ENCODE results near the gene SLC16A5. TPM values are rescaled to one million over a fixed set of nuclear protein-coding genes. Genes with fewer than 3 reads are reported as not detected.

The SLC16A5 gene
- total and polyA plus RNA-seq, 10 of the 15 experiments (the other 5 are each of a cell fraction or from before 2014, with no cell fraction given) = 0.03 to 3.1 (median 0.96) TPM

- TF ChIP-seq ASH2L (IDR thresholded peaks at IDR 0.05; ENCODE audit: borderline replicate concordance, low read depth) (no peak), RUNX3 (IDR thresholded peaks at IDR 0.05; ENCODE audit: low read length) (no peak), POLR2AphosphoS2 (IDR thresholded peaks at IDR 0.05; ENCODE audit: low read depth, low read length) (no peak), RELA (IDR thresholded peaks at IDR 0.05; ENCODE audit: borderline replicate concordance, partially characterized antibody) (no peak)
Measured at GRCh38 chr17:75103601-75104554, 16.1 kb downstream of the SLC16A5 start (continued).

DNA sequence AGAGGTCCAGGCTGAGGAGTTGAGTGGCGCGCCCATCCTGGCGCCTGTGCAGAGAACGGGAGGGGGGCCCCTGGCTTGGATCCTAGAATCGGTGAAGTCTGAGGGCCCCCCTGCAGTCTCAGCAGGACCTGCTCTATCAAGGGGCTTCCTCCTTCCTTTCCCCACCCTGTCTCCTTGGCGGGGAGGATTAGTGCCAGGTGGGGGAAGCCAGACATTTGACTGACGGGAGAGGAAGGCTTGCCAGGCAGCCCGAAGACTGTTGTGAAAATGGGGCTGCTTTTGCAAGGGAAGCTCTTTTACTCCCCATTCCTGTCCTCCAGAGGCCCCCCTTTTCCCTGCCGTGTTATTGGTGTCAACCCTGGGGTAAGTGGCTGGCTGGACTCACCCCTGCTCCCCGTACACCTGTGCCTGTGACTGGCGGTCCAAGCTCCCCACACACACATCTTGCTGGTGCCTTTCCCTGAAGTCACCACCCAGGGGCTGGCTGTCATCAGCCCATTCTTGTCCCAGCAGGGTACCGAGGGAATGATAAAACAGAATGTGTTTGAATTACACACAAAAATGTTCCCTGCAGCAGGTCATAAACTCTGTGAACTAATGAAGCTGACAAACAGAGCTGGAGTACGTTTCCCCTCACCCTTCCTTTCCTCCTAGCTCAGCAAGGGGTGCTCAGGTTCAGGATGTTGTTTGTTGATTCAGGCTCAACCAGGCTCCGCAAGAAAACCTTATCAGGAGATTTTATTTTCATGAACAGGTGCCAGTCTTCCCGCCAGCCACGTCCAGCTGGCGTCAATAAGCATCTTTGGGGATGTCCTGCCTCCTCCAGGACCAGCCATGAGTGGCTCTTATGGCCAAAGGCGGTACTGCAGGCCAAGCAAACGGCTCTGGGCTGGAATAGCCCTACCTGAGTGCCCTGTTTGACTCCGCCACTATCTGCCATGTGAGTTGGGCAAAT, 17.6 kb downstream of the SLC16A5 start:
- Histone ChIP-seq H3K79me2 (ENCODE audit: control insufficient read depth, insufficient read depth, low read length) (peaks cover 3% of the 10 kb centered on the region), H3K4me1 (ENCODE audit: control insufficient read depth, insufficient read depth, low read length) (peaks cover 12% of the 10 kb centered on the region; the same call in 1 of the 2 replicates), H3K27ac (ENCODE audit: control insufficient read depth, insufficient read depth) (no peak overlapping the region), H3K4me3 (no peak overlapping the region), H4K20me1 (ENCODE audit: control insufficient read depth, insufficient read depth) (no peaks in the 10 kb centered on the region), H3K9me3 (replicated peaks; ENCODE audit: control insufficient read depth, insufficient read depth, low read length) (no peaks in the 10 kb centered on the region), H3K4me2 (ENCODE audit: control insufficient read depth, insufficient read depth) (no peak overlapping the region), H3K9ac (ENCODE audit: control insufficient read depth, insufficient read depth, low read length) (no peak overlapping the region), H3K27me3 (replicated peaks in 1 of 2; ENCODE audit: control insufficient read depth in 2 of 2, insufficient read depth in 2 of 2, low read length in 1 of 2) (no peaks in the 10 kb centered on the region; a peak in 1 of 4 replicates), H3K36me3 (ENCODE audit: control insufficient read depth in 2 of 2, insufficient read depth in 2 of 2, low read length in 1 of 2) (no peaks in the 10 kb centered on the region), H2AFZ (ENCODE audit: control insufficient read depth, low read depth, low read length) (no peak overlapping the region)
- intact Hi-C loops (cut with micrococcal nuclease; ENCODE audit: unreplicated experiment) (no loop called here), in situ Hi-C loops (cut with MboI) (no loop called here)
- SMC1A ChIA-PET (ENCODE audit: uncharacterized antibody, unreplicated experiment) = interaction anchor here (0.7 to 1.8 kb wide), 9 partner anchors 9 to 148 kb away, joined by 3 to 7 read pairs (median 4); no protein-coding TSS in a partner anchor
- ATAC-seq (peak; percentile 61), FAIRE-seq (peak; percentile 54), DNase-seq (ENCODE audit: low read depth, low spot score) (no peak)
- WGBS (ENCODE audit: insufficient coverage, insufficient replicate concordance, low lambda C conversion rate, missing lambda C conversion rate) = 49% methylated on average over 19 of the region's 20 CpGs
- RAD21 ChIA-PET (ENCODE audit: unreplicated experiment) = interaction anchor here (0.9 to 1.9 kb wide), 9 partner anchors 9 to 144 kb away, joined by 3 to 9 read pairs (median 3); partner anchors contain the start of gene NT5C
- CTCF ChIA-PET = interaction anchor here (0.6 to 4.3 kb wide), 21 partner anchors 9 to 314 kb away, joined by 3 to 30 read pairs (median 5); partner anchors contain the start of gene MRPL58
- POLR2A ChIA-PET = interaction anchor here (0.6 to 1.6 kb wide), 4 partner anchors 12 to 99 kb away, joined by 3 to 4 read pairs (median 3); no protein-coding TSS in a partner anchor
- no TSS peak for BruUV-seq (replicated peaks)
- TF ChIP-seq TAF1 (IDR thresholded peaks at IDR 0.05; ENCODE audit: borderline replicate concordance, low read depth, low read length) (no peak), SIN3A (IDR thresholded peaks at IDR 0.05; ENCODE audit: low read depth, low read length) (no peak), RAD21 (IDR thresholded peaks at IDR 0.05; ENCODE audit: insufficient read depth, low read depth, low read length) (peak; percentile 39), SIX5 (IDR thresholded peaks at IDR 0.05; ENCODE audit: low read depth, low read length, severe bottlenecking) (no peak), TCF12 (IDR thresholded peaks at IDR 0.05; ENCODE audit: low read depth, low read length) (0 out of 2 replicates have a peak, but pooled peaks have one; percentile 29), NRF1 (conservative IDR thresholded peaks at IDR 0.05; ENCODE audit: low read depth, low read length) (no peak)
- TF ChIP-seq, protein P1, sequence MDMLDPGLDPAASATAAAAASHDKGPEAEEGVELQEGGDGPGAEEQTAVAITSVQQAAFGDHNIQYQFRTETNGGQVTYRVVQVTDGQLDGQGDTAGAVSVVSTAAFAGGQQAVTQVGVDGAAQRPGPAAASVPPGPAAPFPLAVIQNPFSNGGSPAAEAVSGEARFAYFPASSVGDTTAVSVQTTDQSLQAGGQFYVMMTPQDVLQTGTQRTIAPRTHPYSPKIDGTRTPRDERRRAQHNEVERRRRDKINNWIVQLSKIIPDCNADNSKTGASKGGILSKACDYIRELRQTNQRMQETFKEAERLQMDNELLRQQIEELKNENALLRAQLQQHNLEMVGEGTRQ (IDR thresholded peaks at IDR 0.05; ENCODE audit: borderline replicate concordance, low read depth, low read length) = no peak
- TF ChIP-seq, protein P2, sequence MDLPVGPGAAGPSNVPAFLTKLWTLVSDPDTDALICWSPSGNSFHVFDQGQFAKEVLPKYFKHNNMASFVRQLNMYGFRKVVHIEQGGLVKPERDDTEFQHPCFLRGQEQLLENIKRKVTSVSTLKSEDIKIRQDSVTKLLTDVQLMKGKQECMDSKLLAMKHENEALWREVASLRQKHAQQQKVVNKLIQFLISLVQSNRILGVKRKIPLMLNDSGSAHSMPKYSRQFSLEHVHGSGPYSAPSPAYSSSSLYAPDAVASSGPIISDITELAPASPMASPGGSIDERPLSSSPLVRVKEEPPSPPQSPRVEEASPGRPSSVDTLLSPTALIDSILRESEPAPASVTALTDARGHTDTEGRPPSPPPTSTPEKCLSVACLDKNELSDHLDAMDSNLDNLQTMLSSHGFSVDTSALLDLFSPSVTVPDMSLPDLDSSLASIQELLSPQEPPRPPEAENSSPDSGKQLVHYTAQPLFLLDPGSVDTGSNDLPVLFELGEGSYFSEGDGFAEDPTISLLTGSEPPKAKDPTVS (IDR thresholded peaks at IDR 0.05; ENCODE audit: low read depth, low read length) = no peak
